ENCODE data around the gene CLEC18C.
"Not testable (repeated sequence)": the region's sequence is repeated elsewhere in the genome, so short reads cannot be mapped to it uniquely, and the experiment has no call there.

CLEC18C gene

DNA sequence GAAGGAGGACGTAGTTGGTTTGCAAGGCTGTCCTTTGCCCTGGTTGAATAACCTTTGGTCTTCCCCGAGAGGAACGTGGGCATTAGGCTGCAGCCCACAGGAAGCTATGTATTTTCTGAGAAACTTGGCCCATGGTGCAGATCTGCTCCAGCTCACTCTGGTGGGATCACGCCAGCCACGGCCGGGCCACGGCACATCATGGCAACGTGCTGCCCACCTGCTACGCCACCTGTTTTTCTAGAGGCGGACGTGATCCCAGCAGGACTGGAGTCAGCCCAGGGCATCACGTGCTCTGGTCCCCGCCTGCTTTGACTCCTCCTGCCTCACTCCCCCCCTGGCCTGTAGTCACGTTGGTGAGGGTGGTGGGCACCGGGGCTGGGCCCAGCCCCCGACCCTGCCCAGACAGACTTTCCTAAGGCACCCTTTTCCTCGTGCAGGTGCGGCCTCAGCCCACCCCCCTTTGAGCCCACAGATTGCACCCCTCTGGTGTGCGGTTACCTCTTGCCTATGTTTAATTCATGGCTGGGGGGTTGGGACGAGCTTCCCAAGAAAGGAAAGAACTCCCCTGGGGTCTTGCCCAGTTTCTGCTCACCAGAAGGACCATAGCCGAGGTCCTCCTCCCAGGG lies at the start of gene CLEC18C:
Gene CLEC18C, plus strand, starts transcription at position 576 of the 626 bp plus-strand sequence. CDS start 492 bp downstream, outside the sequence.
- DNase-seq (ENCODE audit: low spot score), result not testable (repeated sequence)

DNA sequence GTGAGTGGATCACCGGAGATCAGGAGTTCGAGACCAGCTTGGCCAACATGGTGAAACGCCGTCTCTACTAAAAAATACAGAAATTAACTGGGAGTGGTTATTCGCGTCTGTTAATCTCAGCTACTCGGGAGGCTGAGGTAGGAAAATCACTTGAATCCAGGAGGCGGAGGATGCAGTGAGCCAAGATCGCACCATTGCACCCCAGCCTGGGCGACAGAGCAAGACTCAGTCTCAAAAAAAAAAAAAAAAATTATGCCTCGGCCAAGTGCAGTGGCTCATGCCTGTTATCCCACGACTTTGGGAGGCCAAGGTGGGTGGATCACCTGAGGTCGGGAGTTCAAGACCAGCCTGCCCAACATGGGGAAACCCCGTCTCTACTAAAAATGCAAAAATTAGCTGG lies 49.8 kb upstream of the CLEC18C start:
- DNase-seq (ENCODE audit: low spot score), result not testable (repeated sequence)

- DNase-seq (ENCODE audit: low spot score), result not testable (repeated sequence)
Observed at GRCh38 chr16:70126226-70126625, 47.4 kb upstream of the CLEC18C start.

DNA sequence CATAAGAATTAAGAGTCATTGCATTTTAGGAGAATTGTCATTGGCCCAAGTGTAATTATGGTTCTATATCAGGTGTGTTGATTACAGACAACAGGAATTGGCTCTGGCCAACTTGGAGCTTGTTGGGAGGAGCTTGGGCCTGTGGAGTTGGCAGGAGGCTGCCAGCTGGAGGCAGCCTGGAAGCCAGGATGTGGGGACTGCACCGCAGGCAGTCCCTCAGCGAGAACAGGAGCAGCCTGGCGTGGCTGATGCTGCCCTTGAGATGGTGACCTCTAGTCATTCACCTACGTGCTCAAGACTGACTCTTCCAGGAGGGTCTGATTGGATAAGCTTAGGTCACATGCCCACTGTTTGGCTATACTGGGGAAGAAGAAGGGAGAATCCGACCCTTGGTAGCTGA lies 45.9 kb upstream of the CLEC18C start:
- DNase-seq (ENCODE audit: low spot score), result not testable (repeated sequence)

GRCh38 chr16:70128844-70129243 lies 44.7 kb upstream of the CLEC18C start:
- not testable (repeated sequence) for DNase-seq (ENCODE audit: low spot score)

GRCh38 chr16:70135796-70136195 lies 37.8 kb upstream of the CLEC18C start:
- DNase-seq (ENCODE audit: low spot score), result not testable (repeated sequence)

GRCh38 chr16:70136595-70136994 lies 37.0 kb upstream of the CLEC18C start:
- not testable (repeated sequence) for DNase-seq (ENCODE audit: low spot score)

GRCh38 chr16:70142739-70143138 lies 30.8 kb upstream of the CLEC18C start:
- not testable (repeated sequence) for DNase-seq (ENCODE audit: low spot score)

DNA sequence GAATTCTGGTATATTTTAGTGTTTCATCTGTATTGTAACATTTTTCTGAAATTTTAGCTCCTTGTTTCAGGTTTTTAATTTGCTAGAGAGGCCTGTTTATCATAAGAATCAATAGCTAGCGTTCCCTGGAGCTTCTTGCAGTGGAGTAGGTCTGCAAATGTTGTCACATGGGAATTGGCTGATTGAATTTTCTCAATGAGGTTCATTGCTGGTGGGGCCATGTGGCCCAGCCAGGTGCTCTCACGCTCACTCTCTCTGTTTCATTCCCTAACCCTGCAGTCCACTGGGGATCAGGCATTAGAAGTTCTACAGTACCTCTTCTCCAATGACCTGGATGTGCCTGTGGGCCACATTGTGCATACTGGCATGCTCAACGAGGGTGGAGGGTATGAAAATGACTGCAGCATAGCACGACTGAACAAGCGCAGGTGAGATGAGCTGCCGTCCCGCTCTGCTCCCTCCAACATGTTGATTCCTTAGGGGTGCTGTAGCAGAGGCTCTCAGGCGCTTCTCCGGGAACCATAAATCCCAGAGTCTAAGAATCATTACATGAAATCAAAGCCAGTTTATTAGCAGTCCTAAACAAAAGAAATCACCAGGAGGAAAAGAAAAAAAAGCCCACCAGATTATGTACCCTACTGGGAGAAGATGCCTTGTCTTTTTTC lies 30.2 kb upstream of the CLEC18C start:
- DNase-seq (ENCODE audit: low spot score), result not testable (repeated sequence)

- DNase-seq (ENCODE audit: low spot score), result not testable (repeated sequence)
Observed at GRCh38 chr16:70147853-70148252, 25.7 kb upstream of the CLEC18C start.

- not testable (repeated sequence) for DNase-seq (ENCODE audit: low spot score)
Observed at GRCh38 chr16:70148453-70148852, 25.1 kb upstream of the CLEC18C start.

DNA sequence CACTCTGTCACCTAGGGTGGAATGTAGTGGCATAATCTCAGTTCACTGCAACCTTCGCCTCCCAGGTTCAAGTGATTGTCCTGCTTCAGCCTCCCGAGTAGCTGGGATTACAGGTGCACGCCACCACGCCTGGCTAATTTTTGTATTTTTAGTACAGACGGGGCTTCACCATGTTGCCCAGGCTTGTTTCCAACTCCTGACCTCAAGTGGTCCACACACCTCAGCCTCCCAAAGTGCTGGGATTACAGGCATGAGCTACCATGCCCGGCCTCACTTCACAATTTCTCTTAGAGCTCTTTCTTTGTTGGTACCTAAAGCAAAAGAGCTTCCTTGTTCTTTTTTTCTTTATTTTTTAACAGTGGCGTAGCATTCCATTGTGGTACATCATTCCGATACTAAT lies 24.3 kb upstream of the CLEC18C start:
- DNase-seq (ENCODE audit: low spot score), result not testable (repeated sequence)

GRCh38 chr16:70151391-70151790 lies 22.2 kb upstream of the CLEC18C start:
- DNase-seq (ENCODE audit: low spot score), result no peak

GRCh38 chr16:70151941-70152509 lies 21.6 kb upstream of the CLEC18C start:
- DNase-seq (ENCODE audit: low spot score), result no peak

- DNase-seq (ENCODE audit: low spot score), result no peak
Observed at GRCh38 chr16:70152578-70153302, 20.8 kb upstream of the CLEC18C start.

GRCh38 chr16:70154736-70155135 lies 18.9 kb upstream of the CLEC18C start:
- not testable (repeated sequence) for DNase-seq (ENCODE audit: low spot score)

DNA sequence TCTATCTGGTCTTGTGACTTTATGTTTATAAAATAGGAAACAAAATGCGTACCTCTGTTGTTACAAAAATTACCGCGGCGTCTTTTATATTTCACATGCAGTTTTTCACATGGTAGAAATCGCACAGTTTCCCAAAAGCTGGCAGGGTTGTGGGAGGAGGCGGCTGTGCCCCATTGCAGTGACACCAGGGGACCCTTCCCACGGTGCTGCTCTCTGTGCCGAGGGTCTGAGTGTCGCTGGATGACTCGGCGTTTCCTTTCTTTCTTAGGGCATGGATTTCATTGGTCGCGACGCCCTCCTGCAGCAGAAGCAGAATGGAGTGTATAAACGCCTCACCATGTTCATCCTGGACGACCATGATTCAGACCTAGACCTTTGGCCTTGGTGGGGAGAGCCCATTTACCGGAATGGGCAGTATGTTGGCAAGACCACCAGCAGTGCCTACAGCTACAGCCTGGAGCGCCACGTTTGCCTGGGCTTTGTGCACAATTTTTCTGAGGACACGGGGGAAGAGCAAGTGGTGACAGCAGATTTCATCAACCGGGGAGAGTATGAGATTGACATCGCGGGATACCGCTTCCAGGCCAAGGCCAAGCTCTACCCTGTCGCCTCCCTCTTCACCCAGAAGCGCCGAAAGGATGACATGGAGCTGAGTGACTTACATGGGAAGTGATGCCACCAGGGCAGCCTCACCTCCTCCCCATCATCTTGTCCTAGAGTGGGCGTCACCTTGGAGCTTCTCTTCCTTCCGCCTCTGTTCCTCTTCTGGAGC lies 17.2 kb upstream of the CLEC18C start:
- no peak for DNase-seq (ENCODE audit: low spot score)

- DNase-seq (ENCODE audit: low spot score), result no peak
Observed at GRCh38 chr16:70157105-70157476, 16.5 kb upstream of the CLEC18C start.

GRCh38 chr16:70157477-70158260 lies 15.9 kb upstream of the CLEC18C start:
- DNase-seq (ENCODE audit: low spot score), result no peak

GRCh38 chr16:70158261-70158939 lies 15.2 kb upstream of the CLEC18C start:
- no peak for DNase-seq (ENCODE audit: low spot score)
